GM19023 (cell line): ENCODE results near the gene POP7.
"Not testable (repeated sequence)": the region's sequence is repeated elsewhere in the genome, so short reads cannot be mapped to it uniquely, and the experiment has no call there.

Experiments
- ATAC-seq: cut with Tn5 transposase; IDR thresholded peaks from one replicate; pipeline ENCODE4 v1.9.1; 2021; ENCODE audit warnings: mild to moderate bottlenecking, moderate library complexity; ENCODE audit not compliant: unreplicated experiment

Gene POP7

DNA sequence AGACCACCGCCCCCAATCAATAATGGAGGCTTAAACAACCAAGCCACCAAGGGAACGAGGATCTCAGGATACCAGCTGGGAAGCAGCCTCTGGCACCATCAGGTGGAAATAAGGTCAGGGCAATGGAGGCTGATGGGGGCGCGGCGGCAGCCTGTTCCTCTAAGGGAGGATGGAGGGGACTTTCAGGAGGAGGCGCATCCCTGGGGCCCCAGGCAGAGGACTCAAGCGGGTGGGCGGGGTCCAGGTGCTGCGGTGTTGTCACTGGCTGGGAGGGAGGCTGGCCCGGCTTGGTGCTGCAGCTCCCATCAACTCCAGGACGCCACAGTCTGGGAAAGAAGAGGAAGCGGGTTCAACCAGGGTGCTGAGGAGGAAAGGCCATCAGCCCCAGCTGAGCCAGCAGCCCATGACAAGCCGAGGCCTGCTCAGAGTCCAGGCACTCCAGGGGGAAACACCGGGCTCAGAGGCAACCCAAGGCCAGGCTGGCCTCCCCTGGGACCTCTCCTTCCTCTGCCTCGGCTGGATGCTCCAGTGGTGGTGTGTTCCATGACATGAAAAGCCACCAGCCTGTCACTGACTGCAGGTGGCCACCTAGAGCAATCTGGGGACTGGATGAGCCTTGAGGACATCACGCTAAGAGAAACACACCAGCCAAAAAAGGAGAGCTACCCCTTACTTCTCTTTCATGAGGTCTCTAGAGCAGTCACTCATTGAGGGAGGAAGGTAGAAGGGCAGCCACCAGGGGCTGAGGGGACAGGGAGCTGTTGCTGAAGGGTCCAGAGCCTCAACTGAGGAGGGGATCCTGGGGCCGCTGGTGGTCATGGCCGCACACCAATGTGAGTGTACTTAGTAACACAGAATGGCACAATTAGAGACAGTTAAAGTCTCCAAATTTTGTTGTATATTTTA, 16.4 kb upstream of the POP7 start:
- ATAC-seq: no peak

- ATAC-seq: peak; percentile 39
Observed at GRCh38 chr7:100691676-100692577, 14.0 kb upstream of the POP7 start.

- no peak for ATAC-seq
Observed at GRCh38 chr7:100692578-100692961, 13.4 kb upstream of the POP7 start.

- ATAC-seq: peak; percentile 19
Observed at GRCh38 chr7:100693312-100694097, 12.4 kb upstream of the POP7 start.

GRCh38 chr7:100694098-100694745, 11.7 kb upstream of the POP7 start, which contains the start of gene GIGYF1:
GIGYF1 (minus strand) TSS chr7:100694250; CDS start chr7:100688238, 6,012 bp downstream.
- peak; percentile 55 for ATAC-seq

DNA sequence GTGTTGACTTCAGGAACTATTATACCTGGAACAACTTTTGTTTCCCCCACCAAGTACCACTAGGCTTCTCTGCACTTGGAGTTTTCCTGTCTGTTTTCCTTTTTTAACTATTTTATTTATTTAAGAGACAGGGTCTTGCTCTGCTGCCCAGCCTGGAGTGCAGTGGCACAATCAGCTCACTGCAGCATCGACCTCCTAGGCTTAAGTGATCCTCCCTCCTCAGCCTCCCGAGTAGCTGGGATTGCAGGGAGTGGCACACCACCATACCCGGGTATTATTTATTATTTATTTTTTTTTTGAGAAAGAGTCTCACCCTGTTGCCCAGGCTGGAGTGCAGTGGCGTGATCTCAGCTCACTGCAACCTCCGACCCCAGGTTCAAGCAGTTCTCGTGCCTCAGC, 9.8 kb upstream of the POP7 start:
- no peak for ATAC-seq

- ATAC-seq: no peak
Observed at GRCh38 chr7:100699018-100699417, 6.9 kb upstream of the POP7 start.

- ATAC-seq: not testable (repeated sequence)
Observed at GRCh38 chr7:100701089-100701488, 4.8 kb upstream of the POP7 start.

GRCh38 chr7:100705320-100705752, 585 bp upstream of the POP7 start:
- peak; percentile 56 for ATAC-seq

DNA sequence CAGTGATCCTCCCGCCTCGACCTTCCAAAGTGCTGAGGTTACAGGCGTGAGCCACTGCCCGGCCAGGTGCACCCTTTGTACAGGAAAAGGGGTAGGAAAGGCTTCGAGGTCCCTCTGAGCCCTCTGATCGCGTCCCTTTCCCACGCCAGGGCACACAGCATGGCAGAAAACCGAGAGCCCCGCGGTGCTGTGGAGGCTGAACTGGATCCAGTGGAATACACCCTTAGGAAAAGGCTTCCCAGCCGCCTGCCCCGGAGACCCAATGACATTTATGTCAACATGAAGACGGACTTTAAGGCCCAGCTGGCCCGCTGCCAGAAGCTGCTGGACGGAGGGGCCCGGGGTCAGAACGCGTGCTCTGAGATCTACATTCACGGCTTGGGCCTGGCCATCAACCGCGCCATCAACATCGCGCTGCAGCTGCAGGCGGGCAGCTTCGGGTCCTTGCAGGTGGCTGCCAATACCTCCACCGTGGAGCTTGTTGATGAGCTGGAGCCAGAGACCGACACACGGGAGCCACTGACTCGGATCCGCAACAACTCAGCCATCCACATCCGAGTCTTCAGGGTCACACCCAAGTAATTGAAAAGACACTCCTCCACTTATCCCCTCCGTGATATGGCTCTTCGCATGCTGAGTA, 871 bp downstream of the POP7 start:
- no peak for ATAC-seq

DNA sequence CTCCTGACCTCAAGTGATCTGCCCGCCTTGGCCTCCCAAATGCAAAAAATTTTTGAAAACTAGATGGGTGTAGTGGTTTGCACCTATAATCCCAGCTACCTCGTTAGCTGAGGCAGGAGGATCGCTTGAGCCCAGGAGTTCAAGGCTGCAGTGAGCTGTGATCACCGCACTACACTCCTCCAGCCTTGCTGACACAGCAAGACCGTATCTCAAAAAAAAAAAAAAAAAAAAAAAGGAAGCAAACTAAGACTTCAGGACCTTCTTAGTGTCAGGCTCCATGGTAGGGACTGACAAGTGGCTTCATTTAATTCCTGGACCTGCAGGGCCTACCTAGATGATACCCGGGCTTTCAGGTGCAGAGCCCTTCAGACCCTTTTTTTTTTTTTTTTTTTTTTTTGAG, 2.5 kb downstream of the POP7 start:
- no peak for ATAC-seq

DNA sequence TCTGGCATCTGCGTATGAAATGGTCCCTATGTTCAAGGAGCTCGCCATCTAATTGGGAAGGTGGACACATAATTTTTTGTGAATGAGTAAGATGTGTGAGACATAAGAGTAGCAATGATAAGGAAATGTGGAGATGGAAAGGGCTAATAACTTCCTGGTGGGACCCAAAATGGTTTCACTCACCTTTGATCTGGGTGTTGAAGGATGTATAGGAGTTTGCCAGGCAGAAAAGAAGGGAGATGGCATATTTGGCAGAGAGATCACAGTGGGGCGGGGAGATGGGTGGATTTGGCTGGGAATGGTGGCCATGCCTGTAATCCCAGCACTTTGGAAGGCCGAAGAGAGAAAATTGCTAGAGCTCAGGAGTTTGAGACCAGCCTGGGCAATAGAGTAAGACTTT, 4.5 kb downstream of the POP7 start:
- no peak for ATAC-seq

GRCh38 chr7:100711369-100711768, 5.4 kb downstream of the POP7 start:
- ATAC-seq: no peak

DNA sequence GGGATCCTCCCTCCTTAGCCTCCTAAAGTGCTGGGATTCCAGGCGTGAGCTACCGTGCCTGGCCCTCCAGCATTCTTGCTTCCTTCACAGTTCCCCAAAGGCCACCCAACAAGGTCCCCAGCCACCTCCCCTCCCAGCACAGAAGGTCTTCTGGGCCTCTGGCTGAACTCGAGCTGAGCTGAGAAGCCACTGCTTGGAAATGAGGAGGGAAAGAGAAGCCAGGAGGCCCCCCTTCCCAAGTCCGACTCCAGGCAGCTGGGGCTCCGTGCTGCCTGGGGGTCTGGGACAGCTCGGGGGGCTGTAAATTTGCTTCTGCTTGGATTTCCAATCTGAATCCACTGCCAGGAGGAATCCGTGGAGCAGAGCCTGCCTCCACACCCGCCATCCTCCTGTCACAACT, 8.8 kb downstream of the POP7 start:
- no peak for ATAC-seq

DNA sequence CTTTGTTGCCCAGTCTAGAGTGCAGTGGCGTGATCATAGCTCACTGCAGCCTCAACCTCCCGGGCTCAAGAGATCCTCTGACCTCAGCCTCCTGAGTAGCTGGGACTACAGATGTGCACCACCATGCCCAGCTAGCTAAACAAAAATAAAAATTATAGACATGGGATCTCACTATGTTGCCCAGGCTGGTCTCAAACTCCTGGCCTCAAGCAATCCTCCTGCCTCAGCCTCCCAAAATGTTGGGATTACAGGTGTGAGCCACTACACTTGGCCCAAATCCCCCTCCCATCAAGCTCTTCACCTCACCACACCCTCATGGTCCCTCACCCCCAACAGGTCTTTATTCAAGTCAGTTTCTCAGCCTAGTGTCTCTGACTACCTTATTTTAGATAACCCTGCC, 11.2 kb downstream of the POP7 start:
- not testable (repeated sequence) for ATAC-seq

GRCh38 chr7:100719523-100720278, 13.8 kb downstream of the POP7 start:
- no peak for ATAC-seq

GRCh38 chr7:100720279-100720670, 14.4 kb downstream of the POP7 start, which contains the start of gene EPO:
EPO (plus strand) TSS chr7:100720468; CDS start chr7:100720981, 513 bp downstream.
- no peak for ATAC-seq

DNA sequence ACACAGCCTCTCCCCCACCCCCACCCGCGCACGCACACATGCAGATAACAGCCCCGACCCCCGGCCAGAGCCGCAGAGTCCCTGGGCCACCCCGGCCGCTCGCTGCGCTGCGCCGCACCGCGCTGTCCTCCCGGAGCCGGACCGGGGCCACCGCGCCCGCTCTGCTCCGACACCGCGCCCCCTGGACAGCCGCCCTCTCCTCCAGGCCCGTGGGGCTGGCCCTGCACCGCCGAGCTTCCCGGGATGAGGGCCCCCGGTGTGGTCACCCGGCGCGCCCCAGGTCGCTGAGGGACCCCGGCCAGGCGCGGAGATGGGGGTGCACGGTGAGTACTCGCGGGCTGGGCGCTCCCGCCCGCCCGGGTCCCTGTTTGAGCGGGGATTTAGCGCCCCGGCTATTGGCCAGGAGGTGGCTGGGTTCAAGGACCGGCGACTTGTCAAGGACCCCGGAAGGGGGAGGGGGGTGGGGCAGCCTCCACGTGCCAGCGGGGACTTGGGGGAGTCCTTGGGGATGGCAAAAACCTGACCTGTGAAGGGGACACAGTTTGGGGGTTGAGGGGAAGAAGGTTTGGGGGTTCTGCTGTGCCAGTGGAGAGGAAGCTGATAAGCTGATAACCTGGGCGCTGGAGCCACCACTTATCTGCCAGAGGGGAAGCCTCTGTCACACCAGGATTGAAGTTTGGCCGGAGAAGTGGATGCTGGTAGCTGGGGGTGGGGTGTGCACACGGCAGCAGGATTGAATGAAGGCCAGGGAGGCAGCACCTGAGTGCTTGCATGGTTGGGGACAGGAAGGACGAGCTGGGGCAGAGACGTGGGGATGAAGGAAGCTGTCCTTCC, 15.0 kb downstream of the POP7 start:
- no peak for ATAC-seq
